ENCODE data around the gene DOP1B. TPM values are rescaled to one million over a fixed set of nuclear protein-coding genes. Genes with fewer than 3 reads are reported as not detected.

DOP1B gene
- total and polyA plus RNA-seq, 10 of the 15 experiments (the other 5 are each of a cell fraction or from before 2014, with no cell fraction given) = 1.2 to 12.2 (median 4.3) TPM

DNA sequence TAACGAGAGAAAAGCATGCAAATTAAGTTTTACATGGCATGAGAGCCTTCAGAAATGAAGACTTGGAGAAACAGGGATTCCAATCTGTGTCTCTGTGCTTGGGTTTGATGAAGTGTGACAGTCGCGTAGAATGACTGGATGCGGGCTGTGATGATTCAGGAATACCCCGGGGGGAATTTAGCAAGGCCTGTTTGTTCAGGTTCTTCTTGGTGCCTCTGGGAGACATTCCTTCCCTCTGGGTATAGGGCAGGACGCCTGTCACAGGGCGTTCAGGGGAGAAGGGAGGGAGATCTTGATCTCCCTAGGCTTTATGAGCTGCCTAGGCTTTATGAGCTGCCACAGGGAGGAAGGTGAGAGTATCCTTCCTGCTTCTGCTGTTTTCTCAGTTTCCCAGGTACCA lies 36.6 kb downstream of the DOP1B start:
- Histone ChIP-seq H3K27ac (ENCODE audit: control insufficient read depth, insufficient read depth) (no peak overlapping the region), H3K27me3 (replicated peaks in 1 of 2; ENCODE audit: control insufficient read depth in 2 of 2, insufficient read depth in 2 of 2, low read length in 1 of 2) (no peaks in the 10 kb centered on the region), H2AFZ (ENCODE audit: control insufficient read depth, low read depth, low read length) (no peak overlapping the region), H3K79me2 (ENCODE audit: control insufficient read depth, insufficient read depth, low read length) (no peaks in the 10 kb centered on the region), H3K36me3 (ENCODE audit: control insufficient read depth in 2 of 2, insufficient read depth in 2 of 2, low read length in 1 of 2) (no peaks in the 10 kb centered on the region), H3K9ac (ENCODE audit: control insufficient read depth, insufficient read depth, low read length) (no peak overlapping the region), H3K9me3 (replicated peaks; ENCODE audit: control insufficient read depth, insufficient read depth, low read length) (no peaks in the 10 kb centered on the region), H3K4me3 (no peak overlapping the region), H4K20me1 (ENCODE audit: control insufficient read depth, insufficient read depth) (no peaks in the 10 kb centered on the region), H3K4me1 (ENCODE audit: control insufficient read depth, insufficient read depth, low read length) (no peaks in the 10 kb centered on the region), H3K4me2 (ENCODE audit: control insufficient read depth, insufficient read depth) (no peak overlapping the region)
- in situ Hi-C loops (cut with MboI) (no loop called here), intact Hi-C loops (cut with micrococcal nuclease; ENCODE audit: unreplicated experiment) (no loop called here)
- DNase-seq (ENCODE audit: low read depth, low spot score) (no peak), ATAC-seq (no peak), FAIRE-seq (no peak)
- 44% methylated on average over 7 of the region's 7 CpGs for WGBS (ENCODE audit: insufficient coverage, insufficient replicate concordance, low lambda C conversion rate, missing lambda C conversion rate)
- ChIA-PET POLR2A (no interaction called here), CTCF (interaction anchor here (1.1 kb wide), 1 partner anchor 10 kb away, joined by 4 read pairs; no protein-coding TSS in a partner anchor), RAD21 (ENCODE audit: unreplicated experiment) (no interaction called here), SMC1A (ENCODE audit: uncharacterized antibody, unreplicated experiment) (no interaction called here)
- TF ChIP-seq, protein P1, sequence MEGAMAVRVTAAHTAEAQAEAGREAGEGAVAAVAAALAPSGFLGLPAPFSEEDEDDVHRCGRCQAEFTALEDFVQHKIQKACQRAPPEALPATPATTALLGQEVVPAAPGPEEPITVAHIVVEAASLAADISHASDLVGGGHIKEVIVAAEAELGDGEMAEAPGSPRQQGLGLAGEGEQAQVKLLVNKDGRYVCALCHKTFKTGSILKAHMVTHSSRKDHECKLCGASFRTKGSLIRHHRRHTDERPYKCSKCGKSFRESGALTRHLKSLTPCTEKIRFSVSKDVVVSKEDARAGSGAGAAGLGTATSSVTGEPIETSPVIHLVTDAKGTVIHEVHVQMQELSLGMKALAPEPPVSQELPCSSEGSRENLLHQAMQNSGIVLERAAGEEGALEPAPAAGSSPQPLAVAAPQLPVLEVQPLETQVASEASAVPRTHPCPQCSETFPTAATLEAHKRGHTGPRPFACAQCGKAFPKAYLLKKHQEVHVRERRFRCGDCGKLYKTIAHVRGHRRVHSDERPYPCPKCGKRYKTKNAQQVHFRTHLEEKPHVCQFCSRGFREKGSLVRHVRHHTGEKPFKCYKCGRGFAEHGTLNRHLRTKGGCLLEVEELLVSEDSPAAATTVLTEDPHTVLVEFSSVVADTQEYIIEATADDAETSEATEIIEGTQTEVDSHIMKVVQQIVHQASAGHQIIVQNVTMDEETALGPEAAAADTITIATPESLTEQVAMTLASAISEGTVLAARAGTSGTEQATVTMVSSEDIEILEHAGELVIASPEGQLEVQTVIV (IDR thresholded peaks at IDR 0.05; ENCODE audit: borderline replicate concordance, partially characterized antibody) = no peak
- TF ChIP-seq, protein P2, sequence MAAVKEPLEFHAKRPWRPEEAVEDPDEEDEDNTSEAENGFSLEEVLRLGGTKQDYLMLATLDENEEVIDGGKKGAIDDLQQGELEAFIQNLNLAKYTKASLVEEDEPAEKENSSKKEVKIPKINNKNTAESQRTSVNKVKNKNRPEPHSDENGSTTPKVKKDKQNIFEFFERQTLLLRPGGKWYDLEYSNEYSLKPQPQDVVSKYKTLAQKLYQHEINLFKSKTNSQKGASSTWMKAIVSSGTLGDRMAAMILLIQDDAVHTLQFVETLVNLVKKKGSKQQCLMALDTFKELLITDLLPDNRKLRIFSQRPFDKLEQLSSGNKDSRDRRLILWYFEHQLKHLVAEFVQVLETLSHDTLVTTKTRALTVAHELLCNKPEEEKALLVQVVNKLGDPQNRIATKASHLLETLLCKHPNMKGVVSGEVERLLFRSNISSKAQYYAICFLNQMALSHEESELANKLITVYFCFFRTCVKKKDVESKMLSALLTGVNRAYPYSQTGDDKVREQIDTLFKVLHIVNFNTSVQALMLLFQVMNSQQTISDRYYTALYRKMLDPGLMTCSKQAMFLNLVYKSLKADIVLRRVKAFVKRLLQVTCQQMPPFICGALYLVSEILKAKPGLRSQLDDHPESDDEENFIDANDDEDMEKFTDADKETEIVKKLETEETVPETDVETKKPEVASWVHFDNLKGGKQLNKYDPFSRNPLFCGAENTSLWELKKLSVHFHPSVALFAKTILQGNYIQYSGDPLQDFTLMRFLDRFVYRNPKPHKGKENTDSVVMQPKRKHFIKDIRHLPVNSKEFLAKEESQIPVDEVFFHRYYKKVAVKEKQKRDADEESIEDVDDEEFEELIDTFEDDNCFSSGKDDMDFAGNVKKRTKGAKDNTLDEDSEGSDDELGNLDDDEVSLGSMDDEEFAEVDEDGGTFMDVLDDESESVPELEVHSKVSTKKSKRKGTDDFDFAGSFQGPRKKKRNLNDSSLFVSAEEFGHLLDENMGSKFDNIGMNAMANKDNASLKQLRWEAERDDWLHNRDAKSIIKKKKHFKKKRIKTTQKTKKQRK (IDR thresholded peaks at IDR 0.05; ENCODE audit: low read depth, low read length) = no peak
- TF ChIP-seq HDAC2 (IDR thresholded peaks at IDR 0.05) = no peak
- TF ChIP-seq EP300 (IDR thresholded peaks at IDR 0.05; ENCODE audit: borderline replicate concordance in 1 of 2, control insufficient read depth in 1 of 2, low read depth in 2 of 2, low read length in 2 of 2) = no peak
- TF ChIP-seq NFIC (IDR thresholded peaks at IDR 0.05; ENCODE audit: low read depth, low read length) = no peak
- BruUV-seq (replicated peaks) = no TSS peak
